GM06990 (cell line): ENCODE results near the gene SNAP23.
A peak's percentile ranks its signal among the peaks of the same experiment; 100 is the strongest.

Experiments
- DNase-seq: peaks from one replicate; pipeline ENCODE4 v3.0.0-alpha.2; 2011; ENCODE audit not compliant: insufficient read length; ENCODE audit errors: extremely low read depth
- H3K27me3 ChIP-seq: replicated peaks from 2 replicates; pipeline ENCODE4 v1.6.0; 2011; ENCODE audit warnings: low read length; ENCODE audit not compliant: control insufficient read depth, insufficient read depth
- H3K36me3 ChIP-seq: 2 replicates; pipeline ENCODE4 v1.5.1; 2011; ENCODE audit warnings: low read length; ENCODE audit not compliant: control insufficient read depth, insufficient read depth
- H3K4me3 ChIP-seq: replicated peaks from 2 replicates; pipeline ENCODE4 v1.5.1; 2011; ENCODE audit warnings: low read depth, mild to moderate bottlenecking, control low read depth, low read length
- TF ChIP-seq, protein P1 (sequence below): IDR thresholded peaks from 2 replicates; pipeline ENCODE4 v1.5.1; 2011; ENCODE audit warnings: low read length, control low read depth, mild to moderate bottlenecking, inconsistent platforms; ENCODE audit not compliant: insufficient read depth, poor library complexity, severe bottlenecking

SNAP23 gene

DNA sequence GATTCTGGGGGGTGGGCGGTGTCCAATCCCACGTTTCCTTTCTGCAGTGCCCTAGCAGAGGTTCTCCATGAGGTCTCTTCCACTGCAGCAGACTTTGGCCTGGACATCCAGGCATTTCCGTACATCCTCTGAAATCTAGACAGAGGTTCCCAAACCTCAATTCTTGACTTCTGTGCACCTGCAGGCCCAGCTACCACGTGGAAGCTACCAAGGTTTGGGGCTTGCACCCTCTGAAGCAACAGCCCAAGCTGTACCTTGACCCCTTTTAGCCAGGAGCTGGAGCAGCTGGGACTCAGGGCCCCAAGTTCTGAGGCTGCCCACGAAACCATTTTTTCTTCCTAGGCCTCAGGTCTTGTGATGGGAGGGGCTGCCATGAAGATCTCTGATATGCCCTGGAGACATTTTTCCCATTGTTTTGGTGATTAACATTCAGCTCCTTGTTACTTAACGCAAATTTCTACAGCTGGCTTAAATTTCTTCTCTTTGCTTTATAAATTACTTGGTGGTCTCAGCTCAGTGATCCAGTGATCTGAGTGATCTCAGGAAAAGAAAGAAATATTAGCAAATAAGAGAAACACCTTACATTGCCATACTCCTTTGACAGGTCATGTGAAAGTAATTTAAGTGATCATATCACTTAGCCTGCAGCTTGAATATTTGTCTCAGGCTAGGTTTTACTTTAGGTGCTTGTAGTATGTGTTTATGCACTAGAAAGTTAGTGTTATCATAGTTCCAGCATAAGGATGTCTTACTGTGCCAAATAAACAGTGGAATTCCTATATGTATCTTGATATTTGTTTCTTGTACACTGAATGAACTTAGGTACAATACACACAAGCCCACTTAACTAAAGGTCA, 3.0 kb downstream of the SNAP23 start:
- no peak overlapping the region for H3K4me3 ChIP-seq

DNA sequence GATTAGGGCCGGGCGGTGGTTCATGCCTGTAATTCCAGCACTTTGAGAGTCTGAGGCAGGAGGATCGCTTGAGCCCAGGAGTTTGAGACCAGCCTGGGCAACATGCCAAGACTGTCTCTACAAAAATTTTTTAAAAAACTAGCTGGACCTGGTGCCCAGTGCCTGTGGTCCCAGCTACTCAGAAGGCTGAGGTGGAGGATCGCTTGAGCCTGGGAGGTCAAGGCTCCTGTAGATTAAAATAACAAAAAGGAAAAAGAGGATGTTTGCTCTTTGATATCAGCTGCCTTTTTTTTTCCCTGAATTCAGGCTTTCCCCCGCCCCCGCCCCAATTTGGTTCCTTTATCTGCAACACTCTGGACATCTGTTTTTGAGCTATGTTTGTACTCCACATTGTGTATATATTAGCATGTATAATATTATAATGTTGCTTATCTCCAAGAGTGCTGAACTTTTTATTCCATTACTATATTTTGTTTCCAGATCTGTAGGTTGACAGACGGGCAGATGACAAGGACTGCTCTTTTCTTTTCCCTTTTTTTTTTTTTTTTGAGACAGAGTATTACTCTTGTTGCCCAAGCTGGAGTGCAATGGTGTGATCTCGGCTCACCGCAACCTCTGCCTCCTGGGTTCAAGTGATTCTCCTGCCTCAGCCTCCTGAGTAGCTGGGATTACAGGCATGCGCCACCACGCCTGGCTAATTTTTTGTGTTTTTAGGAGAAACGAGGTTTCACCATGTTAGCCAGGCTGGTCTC, 4.6 kb downstream of the SNAP23 start:
- no peak for DNase-seq
- Histone ChIP-seq H3K36me3 (no peaks in the 10 kb centered on the region), H3K27me3 (no peaks in the 10 kb centered on the region), H3K4me3 (no peak overlapping the region)
- TF ChIP-seq, protein P1, sequence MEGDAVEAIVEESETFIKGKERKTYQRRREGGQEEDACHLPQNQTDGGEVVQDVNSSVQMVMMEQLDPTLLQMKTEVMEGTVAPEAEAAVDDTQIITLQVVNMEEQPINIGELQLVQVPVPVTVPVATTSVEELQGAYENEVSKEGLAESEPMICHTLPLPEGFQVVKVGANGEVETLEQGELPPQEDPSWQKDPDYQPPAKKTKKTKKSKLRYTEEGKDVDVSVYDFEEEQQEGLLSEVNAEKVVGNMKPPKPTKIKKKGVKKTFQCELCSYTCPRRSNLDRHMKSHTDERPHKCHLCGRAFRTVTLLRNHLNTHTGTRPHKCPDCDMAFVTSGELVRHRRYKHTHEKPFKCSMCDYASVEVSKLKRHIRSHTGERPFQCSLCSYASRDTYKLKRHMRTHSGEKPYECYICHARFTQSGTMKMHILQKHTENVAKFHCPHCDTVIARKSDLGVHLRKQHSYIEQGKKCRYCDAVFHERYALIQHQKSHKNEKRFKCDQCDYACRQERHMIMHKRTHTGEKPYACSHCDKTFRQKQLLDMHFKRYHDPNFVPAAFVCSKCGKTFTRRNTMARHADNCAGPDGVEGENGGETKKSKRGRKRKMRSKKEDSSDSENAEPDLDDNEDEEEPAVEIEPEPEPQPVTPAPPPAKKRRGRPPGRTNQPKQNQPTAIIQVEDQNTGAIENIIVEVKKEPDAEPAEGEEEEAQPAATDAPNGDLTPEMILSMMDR = no peak

More for the DNA sequence above, 3.0 kb downstream of the SNAP23 start:
- peak; percentile 24 for DNase-seq
- TF ChIP-seq, protein P1 = no peak
- H3K36me3 ChIP-seq = no peaks in the 10 kb centered on the region
- H3K27me3 ChIP-seq = no peaks in the 10 kb centered on the region

DNA sequence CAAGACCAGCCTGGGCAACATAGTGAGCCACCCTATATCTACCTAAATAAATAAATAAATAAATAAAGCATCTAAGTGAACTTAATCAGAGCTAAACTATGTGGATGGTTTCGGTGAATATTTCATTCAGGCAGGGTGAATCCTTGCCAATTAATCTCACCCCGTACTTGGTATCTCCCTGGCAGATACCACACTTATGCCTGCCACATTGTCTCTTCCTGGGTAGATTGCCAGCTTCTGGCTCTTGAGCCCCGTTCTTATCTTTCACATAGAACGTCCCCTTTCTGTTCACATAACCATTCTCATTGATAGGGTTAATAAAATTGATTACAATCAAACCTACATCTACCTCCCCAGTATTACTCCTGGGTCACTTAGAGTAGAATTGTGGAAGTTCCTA, 7.0 kb downstream of the SNAP23 start:
- DNase-seq = no peak
- H3K36me3 ChIP-seq = no peaks in the 10 kb centered on the region
- H3K27me3 ChIP-seq = no peaks in the 10 kb centered on the region
- TF ChIP-seq, protein P1 = no peak
- H3K4me3 ChIP-seq = no peak overlapping the region

DNA sequence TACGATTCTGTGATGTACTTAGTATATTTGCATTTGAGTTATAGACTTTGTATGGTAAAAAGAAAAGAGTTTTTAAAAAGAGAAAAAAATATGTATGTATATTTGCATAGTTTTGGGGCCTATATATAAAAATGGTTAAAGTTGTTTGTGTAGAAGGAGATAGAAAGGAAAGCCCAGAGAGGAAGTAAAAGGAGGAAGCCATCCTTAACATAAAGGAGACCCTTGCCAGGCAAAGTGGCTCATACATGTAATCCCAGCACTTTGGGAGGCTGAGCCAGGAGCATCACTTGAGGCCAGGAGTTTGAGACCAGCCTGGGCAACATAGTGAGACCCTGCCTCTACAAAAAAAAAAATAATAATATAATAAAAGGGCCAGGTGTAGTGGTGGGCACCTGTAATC, 8.4 kb downstream of the SNAP23 start:
- TF ChIP-seq, protein P1 = no peak
- Histone ChIP-seq H3K4me3 (no peak overlapping the region), H3K36me3 (no peaks in the 10 kb centered on the region), H3K27me3 (no peaks in the 10 kb centered on the region)
- DNase-seq = peak; percentile 28

DNA sequence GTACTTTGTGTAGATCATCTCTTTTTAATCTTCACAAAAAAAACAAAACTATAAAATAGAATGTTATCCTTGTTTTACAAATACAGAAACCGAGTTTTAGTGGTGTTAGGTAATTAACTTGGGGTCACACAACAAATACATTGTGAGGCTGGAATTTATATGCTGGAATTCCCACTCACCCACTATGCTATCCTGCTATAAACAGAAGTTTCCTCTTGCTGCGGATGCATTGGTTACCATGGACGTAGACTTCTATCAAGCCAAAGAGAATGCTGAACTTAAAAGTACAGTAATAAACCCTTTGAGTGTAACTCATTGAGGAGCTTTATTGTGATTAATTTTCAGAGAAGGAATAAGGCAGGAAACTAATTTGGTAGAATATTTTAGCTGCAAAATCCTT, 9.2 kb downstream of the SNAP23 start:
- no peak for DNase-seq
- Histone ChIP-seq H3K36me3 (no peaks in the 10 kb centered on the region), H3K4me3 (peak overlapping the region; percentile 26), H3K27me3 (no peaks in the 10 kb centered on the region)
- TF ChIP-seq, protein P1 = no peak
